Activated CD8-positive, alpha-beta T cell treated with anti-CD3 and anti-CD28 coated beads for 36 hours (primary cell): ENCODE data around the gene PPP2R1B. TPM values are rescaled to one million over a fixed set of nuclear protein-coding genes. Genes with fewer than 3 reads are reported as not detected.

Experiments used
- ATAC-seq: fragments of 200-7000 bp; cut with Tn5 transposase; one replicate; pipeline ENCODE4 v1.10.0; 2021; ENCODE audit warnings: mild to moderate bottlenecking, moderate library complexity
- CTCF ChIA-PET: fragments of 350-600 bp; sonication (Branson Sonifier 250); formaldehyde crosslinking; loops from one replicate; lab custom pipeline; 2021; ENCODE audit warnings: antibody characterized with exemption; lab: Charles Lee
- POLR2A ChIA-PET: fragments of 350-600 bp; sonication (Branson Sonifier 250); formaldehyde crosslinking; loops from one replicate; lab custom pipeline; 2021; ENCODE audit warnings: antibody characterized with exemption; lab: Charles Lee
- DNase-seq: peaks from one replicate; pipeline ENCODE4 v3.0.0-alpha.2; 2020
- H3K27ac Mint-ChIP-seq: one replicate; pipeline ENCODE4 v1.8.0; 2021; ENCODE audit warnings: mild to moderate bottlenecking, mixed read lengths
- H3K27me3 Mint-ChIP-seq: one replicate; pipeline ENCODE4 v1.8.0; 2021; ENCODE audit warnings: mixed read lengths
- H3K36me3 Mint-ChIP-seq: one replicate; pipeline ENCODE4 v1.8.0; 2021; ENCODE audit warnings: low read depth, mixed read lengths
- H3K4me1 Mint-ChIP-seq: one replicate; pipeline ENCODE4 v1.8.0; 2021; ENCODE audit warnings: low read depth, mixed read lengths
- H3K4me3 Mint-ChIP-seq: one replicate; pipeline ENCODE4 v1.8.0; 2021; ENCODE audit warnings: mild to moderate bottlenecking, moderate library complexity, mixed read lengths
- H3K9me3 Mint-ChIP-seq: one replicate; pipeline ENCODE4 v1.8.0; 2021; ENCODE audit warnings: mixed read lengths
- intact Hi-C: fragments of 100-400 bp; cut with micrococcal nuclease; formaldehyde crosslinking; loops from one replicate; pipeline ENCODE4 v1.10.0; 2022
- total RNA-seq, 2 experiments: library from RNA; stranded (reverse); gene quantifications; one replicate each; pipeline ENCODE4 v1.2.3, GENCODE V29; 2021
- TF ChIP-seq, protein P1 (sequence below): fragments of 200-600 bp; IDR thresholded peaks from one replicate; pipeline ENCODE4 v1.8.0; 2022; ENCODE audit warnings: antibody characterized with exemption, mild to moderate bottlenecking

The PPP2R1B gene
- total RNA-seq, 2 experiments from 2014 or later, result 49.7 to 54.0 TPM

DNA sequence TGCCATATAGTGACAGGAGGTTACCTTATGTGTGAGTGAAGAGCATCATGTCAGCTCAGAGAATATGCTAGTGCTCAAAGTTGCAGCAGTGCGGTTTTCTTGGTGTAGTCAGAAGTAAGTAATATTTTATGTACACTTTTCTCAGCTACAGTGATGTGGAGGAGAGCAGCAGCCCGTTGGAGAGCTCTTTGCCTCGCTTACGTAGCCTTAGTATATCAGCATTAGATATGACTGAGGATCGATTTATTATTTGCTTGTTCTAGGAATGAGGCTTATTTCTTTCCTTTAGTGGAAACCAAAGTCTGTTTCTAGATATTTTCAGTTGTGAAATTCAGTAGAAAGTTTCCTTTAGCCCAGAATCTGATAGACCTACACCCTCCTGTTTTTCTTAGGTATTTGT, 63.6 kb downstream of the PPP2R1B start:
- ChIA-PET CTCF (interaction anchor here (1.7 kb wide), 1 partner anchor 98 kb away, joined by 4 read pairs; no protein-coding TSS in a partner anchor), POLR2A (no interaction called here)
- Mint-ChIP-seq H3K36me3 (peaks cover 12% of the 10 kb centered on the region), H3K27me3 (no peaks in the 10 kb centered on the region), H3K4me1 (peaks cover 5% of the 10 kb centered on the region), H3K9me3 (no peaks in the 10 kb centered on the region), H3K27ac (no peak overlapping the region), H3K4me3 (no peak overlapping the region)
- intact Hi-C loops, result no loop called here
- ATAC-seq (no peak), DNase-seq (no peak)
- TF ChIP-seq, protein P1, sequence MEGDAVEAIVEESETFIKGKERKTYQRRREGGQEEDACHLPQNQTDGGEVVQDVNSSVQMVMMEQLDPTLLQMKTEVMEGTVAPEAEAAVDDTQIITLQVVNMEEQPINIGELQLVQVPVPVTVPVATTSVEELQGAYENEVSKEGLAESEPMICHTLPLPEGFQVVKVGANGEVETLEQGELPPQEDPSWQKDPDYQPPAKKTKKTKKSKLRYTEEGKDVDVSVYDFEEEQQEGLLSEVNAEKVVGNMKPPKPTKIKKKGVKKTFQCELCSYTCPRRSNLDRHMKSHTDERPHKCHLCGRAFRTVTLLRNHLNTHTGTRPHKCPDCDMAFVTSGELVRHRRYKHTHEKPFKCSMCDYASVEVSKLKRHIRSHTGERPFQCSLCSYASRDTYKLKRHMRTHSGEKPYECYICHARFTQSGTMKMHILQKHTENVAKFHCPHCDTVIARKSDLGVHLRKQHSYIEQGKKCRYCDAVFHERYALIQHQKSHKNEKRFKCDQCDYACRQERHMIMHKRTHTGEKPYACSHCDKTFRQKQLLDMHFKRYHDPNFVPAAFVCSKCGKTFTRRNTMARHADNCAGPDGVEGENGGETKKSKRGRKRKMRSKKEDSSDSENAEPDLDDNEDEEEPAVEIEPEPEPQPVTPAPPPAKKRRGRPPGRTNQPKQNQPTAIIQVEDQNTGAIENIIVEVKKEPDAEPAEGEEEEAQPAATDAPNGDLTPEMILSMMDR, result no peak

DNA sequence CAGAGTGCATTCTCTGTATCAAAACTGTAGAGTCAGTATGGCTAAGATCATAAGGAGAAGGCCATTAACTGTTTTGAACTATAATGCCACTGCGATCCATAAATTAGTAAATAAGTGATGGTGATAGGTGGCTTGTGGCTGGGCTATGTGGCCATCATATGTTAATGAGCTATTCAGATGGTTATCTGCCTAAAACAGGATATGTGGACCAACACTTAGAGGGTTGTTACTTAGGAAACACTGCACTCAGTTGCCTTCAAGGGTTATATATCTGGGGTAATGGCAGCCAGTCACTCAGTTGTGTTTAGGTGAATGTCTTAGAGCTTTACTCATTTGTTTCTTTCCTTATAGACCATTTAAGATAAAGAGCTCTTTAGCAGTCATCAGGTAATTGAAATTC, 66.0 kb downstream of the PPP2R1B start:
- Mint-ChIP-seq H3K36me3 (peaks cover 6% of the 10 kb centered on the region), H3K9me3 (no peaks in the 10 kb centered on the region), H3K4me1 (peaks cover 5% of the 10 kb centered on the region), H3K4me3 (no peak overlapping the region), H3K27ac (no peak overlapping the region), H3K27me3 (no peaks in the 10 kb centered on the region)
- TF ChIP-seq, protein P1, result no peak
- ChIA-PET POLR2A (no interaction called here), CTCF (interaction anchor here (0.9 to 2.9 kb wide), 3 partner anchors 15 to 271 kb away, joined by 3 to 9 read pairs (median 3); no protein-coding TSS in a partner anchor)
- DNase-seq (no peak), ATAC-seq (no peak)
- intact Hi-C loops, result no loop called here

DNA sequence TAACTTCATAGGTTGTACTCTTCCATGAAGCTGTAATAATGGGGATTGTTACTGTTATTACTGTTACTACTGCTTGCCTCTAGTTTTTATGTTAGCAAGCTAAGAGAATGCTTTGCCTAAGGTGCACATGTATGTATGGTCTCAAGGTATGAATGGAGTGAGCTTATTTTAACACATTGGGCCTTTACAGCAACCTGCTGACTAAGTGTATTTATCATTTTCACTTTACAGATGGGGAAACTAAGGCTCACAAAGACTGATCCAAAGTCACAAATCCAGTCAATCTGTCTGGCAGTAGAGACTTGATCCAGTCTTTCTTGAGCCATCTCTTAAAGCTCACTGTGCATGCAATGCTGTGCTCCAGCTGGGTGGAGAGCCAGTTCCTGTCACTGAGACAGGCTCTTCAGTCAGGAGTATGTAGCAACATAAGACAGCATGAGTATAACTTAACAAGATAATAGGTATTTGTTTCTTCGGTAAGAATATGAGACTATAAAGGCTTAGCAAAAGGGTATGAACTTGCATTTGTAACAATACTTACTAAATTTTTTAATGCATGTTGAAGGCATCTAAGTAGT, 66.5 kb downstream of the PPP2R1B start:
- TF ChIP-seq, protein P1, result no peak
- H3K9me3 Mint-ChIP-seq, result no peaks in the 10 kb centered on the region
- ChIA-PET CTCF (interaction anchor here (0.9 to 2.9 kb wide), 3 partner anchors 15 to 96 kb away, joined by 3 to 9 read pairs (median 5); no protein-coding TSS in a partner anchor), POLR2A (no interaction called here)
- H3K36me3 Mint-ChIP-seq, result peaks cover 4% of the 10 kb centered on the region
- no peak overlapping the region for H3K27ac Mint-ChIP-seq
- no peak for DNase-seq
- H3K27me3 Mint-ChIP-seq, result no peaks in the 10 kb centered on the region
- no peak for ATAC-seq
- intact Hi-C loops, result no loop called here
- no peak overlapping the region for H3K4me3 Mint-ChIP-seq
- peaks cover 5% of the 10 kb centered on the region for H3K4me1 Mint-ChIP-seq

DNA sequence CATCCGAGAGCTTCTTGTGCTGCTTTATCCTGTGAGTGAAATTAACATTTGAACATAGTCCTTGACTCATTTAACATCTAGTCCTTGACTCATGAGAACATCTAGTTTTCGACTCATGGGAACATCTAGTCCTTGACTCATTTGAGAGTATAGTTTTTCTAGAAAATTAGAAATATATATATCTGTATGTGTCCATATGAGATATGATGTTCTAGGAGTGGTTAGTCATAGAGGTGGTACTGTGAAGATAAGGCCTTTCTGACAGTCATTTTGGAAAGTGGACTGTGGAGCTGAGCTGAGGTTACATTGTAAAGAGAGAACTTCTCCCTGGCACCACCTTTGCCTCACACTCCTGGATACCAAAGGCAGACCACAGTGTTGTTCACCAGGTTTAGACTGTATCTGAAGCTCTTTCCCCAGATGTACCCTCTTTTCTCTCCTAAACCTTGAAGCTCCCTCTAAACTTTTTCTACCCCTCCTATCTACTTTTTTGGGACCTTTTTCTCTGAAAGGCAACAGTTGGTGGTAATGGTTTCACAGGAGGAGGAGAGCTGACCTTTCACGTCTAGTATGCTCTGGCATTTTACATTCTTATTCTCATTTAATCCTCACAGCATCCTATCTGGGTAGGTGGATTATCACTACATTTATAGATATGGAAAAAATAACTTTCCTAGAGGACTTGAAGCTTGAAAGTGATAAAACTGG, 67.2 kb downstream of the PPP2R1B start:
- Mint-ChIP-seq H3K27ac (no peak overlapping the region), H3K9me3 (no peaks in the 10 kb centered on the region), H3K36me3 (peaks cover under 1% of the 10 kb centered on the region), H3K27me3 (no peaks in the 10 kb centered on the region), H3K4me3 (no peak overlapping the region), H3K4me1 (peaks cover 5% of the 10 kb centered on the region)
- ChIA-PET POLR2A (no interaction called here), CTCF (interaction anchor here (1.5 to 2.9 kb wide), 2 partner anchors 78 to 95 kb away, joined by 5 to 9 read pairs; no protein-coding TSS in a partner anchor)
- intact Hi-C loops, result no loop called here
- ATAC-seq (peak; percentile 60), DNase-seq (no peak)
- TF ChIP-seq, protein P1, result no peak

DNA sequence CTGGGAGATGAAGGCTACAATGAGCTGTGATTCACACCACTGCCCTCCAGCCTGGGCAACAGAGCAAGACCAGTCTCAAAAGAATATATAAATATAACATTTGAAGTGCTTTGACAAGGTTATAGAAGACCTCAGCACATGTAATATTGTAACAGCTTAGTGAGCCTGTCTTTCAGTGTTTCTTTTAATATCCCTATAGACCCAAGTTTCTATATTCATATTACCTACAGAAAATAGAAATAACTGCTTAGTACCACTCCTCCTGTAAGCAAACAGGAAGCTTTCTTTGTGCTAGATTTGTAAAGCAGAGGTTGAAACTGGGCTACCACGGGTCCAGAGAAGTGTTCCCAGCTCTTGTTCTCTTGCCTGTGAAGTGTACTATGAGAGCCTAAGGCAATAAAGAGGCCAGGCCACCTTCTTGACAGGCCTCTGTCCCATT, 68.2 kb downstream of the PPP2R1B start:
- ChIA-PET CTCF (interaction anchor here (0.8 to 1.5 kb wide), 3 partner anchors 10 to 94 kb away, joined by 3 to 5 read pairs (median 3); no protein-coding TSS in a partner anchor), POLR2A (interaction anchor here (0.8 kb wide), 1 partner anchor 16 kb away, joined by 3 read pairs; no protein-coding TSS in a partner anchor)
- peaks cover 5% of the 10 kb centered on the region for H3K4me1 Mint-ChIP-seq
- H3K4me3 Mint-ChIP-seq, result no peak overlapping the region
- DNase-seq (no peak), ATAC-seq (no peak)
- H3K27ac Mint-ChIP-seq, result no peak overlapping the region
- TF ChIP-seq, protein P1, result no peak
- no peaks in the 10 kb centered on the region for H3K36me3 Mint-ChIP-seq
- no peaks in the 10 kb centered on the region for H3K9me3 Mint-ChIP-seq
- H3K27me3 Mint-ChIP-seq, result no peaks in the 10 kb centered on the region
- intact Hi-C loops, result no loop called here
